SK-N-MC (cell line): ENCODE results near the gene ZNF8.

Experiments
- DNase-seq: peaks from one replicate; pipeline ENCODE4 v3.0.0-alpha.2; 2011; ENCODE audit warnings: low read depth, low spot score
- H3K27ac ChIP-seq: fragments of 200-600 bp; sonication (generic); 2 replicates; pipeline ENCODE4 v1.5.1; 2016; ENCODE audit warnings: mixed run types
- H3K36me3 ChIP-seq: fragments of 200-600 bp; sonication (generic); 2 replicates; pipeline ENCODE4 v1.6.1; 2017; ENCODE audit warnings: antibody characterized with exemption, low read length, mixed read lengths; ENCODE audit not compliant: insufficient read depth
- H3K4me3 ChIP-seq: fragments of 200-600 bp; sonication (generic); 2 replicates; pipeline ENCODE4 v1.5.1; 2016
- H3K9ac ChIP-seq: fragments of 200-600 bp; sonication (generic); 2 replicates; pipeline ENCODE4 v1.8.0; 2017; ENCODE audit warnings: mixed run types, mixed read lengths; ENCODE audit not compliant: insufficient read length
- H3K9me3 ChIP-seq: fragments of 200-600 bp; sonication (generic); 2 replicates; pipeline ENCODE4 v1.6.1; 2017; ENCODE audit warnings: low read depth, mild to moderate bottlenecking, antibody characterized with exemption, low read length, moderate library complexity, mixed read lengths
- EZH2 ChIP-seq: fragments of 200-600 bp; sonication (generic); IDR thresholded peaks from one replicate; pipeline ENCODE4 v1.6.1; 2017; ENCODE audit warnings: antibody characterized with exemption
- FOXP2 ChIP-seq: optimal IDR thresholded peaks from 2 replicates; pipeline ENCODE3; 2011; ENCODE audit warnings: mild to moderate bottlenecking, moderate library complexity; ENCODE audit not compliant: insufficient read depth; ENCODE audit errors: extremely low read length, control extremely low read depth
- POLR2AphosphoS5 ChIP-seq: IDR thresholded peaks from 2 replicates; pipeline ENCODE4 v1.6.1; 2012; ENCODE audit warnings: mild to moderate bottlenecking, low read depth, low read length, borderline replicate concordance

The ZNF8 gene

GRCh38 chr19:58279042-58279924 is 528 bp downstream of the ZNF8 start:
- peaks cover 39% of the 10 kb centered on the region for H3K9me3 ChIP-seq
- H3K9ac ChIP-seq: peak overlapping the region; percentile 92
- peak overlapping the region; percentile 89 for H3K4me3 ChIP-seq
- DNase-seq: no peak
- TF ChIP-seq FOXP2 (no peak), EZH2 (no peak), POLR2AphosphoS5 (no peak)
- peak overlapping the region; percentile 77; the same call in 1 of the 2 replicates for H3K27ac ChIP-seq
- H3K36me3 ChIP-seq: peaks cover 72% of the 10 kb centered on the region

GRCh38 chr19:58279925-58280316 is 1.2 kb downstream of the ZNF8 start:
- no peak for TF ChIP-seq POLR2AphosphoS5
- TF ChIP-seq EZH2: no peak
- no peak for TF ChIP-seq FOXP2
- H3K27ac ChIP-seq: no peak overlapping the region
- DNase-seq: no peak
- peak overlapping the region; percentile 89 for H3K4me3 ChIP-seq
- H3K36me3 ChIP-seq: peaks cover 72% of the 10 kb centered on the region
- H3K9ac ChIP-seq: no peak overlapping the region
- peaks cover 36% of the 10 kb centered on the region for H3K9me3 ChIP-seq

- TF ChIP-seq FOXP2 (no peak), EZH2 (no peak), POLR2AphosphoS5 (no peak)
- no peak for DNase-seq
- H3K36me3 ChIP-seq: peaks cover 94% of the 10 kb centered on the region
- H3K9ac ChIP-seq: no peak overlapping the region
- no peak overlapping the region for H3K4me3 ChIP-seq
- peaks cover 58% of the 10 kb centered on the region for H3K9me3 ChIP-seq
- no peak overlapping the region for H3K27ac ChIP-seq
Measured at GRCh38 chr19:58284199-58284598, 5.4 kb downstream of the ZNF8 start.

DNA sequence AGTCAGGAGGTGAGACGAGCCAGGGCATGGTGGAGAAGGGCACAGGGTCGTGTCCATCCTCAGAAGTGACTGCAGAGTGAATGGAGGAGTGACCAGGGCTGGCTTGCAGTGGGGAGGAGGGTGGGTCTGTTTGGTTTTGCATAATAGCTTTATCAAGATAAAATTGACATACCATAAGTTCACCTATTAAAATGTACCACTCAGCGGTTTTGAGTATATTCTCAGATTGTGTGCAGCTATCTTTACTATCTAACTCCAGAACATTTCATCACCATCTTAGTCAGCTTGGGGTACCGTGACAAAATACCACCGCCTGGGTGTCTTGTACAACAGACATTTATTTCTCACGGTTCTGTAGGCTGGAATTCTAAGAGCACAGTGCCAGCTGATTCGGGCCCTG is 13.2 kb downstream of the ZNF8 start:
- H3K27ac ChIP-seq: no peak overlapping the region
- peaks cover 53% of the 10 kb centered on the region; the same call in 1 of the 2 replicates for H3K9me3 ChIP-seq
- no peak overlapping the region for H3K4me3 ChIP-seq
- DNase-seq: no peak
- TF ChIP-seq POLR2AphosphoS5 (no peak), EZH2 (no peak), FOXP2 (no peak)
- H3K36me3 ChIP-seq: peaks cover 97% of the 10 kb centered on the region
- H3K9ac ChIP-seq: no peak overlapping the region

- Histone ChIP-seq H3K9me3 (peaks cover 43% of the 10 kb centered on the region; the same call in 1 of the 2 replicates), H3K27ac (no peak overlapping the region), H3K36me3 (peaks cover 94% of the 10 kb centered on the region), H3K9ac (no peak overlapping the region), H3K4me3 (no peak overlapping the region)
- no peak for DNase-seq
- no peak for TF ChIP-seq POLR2AphosphoS5
- TF ChIP-seq FOXP2: no peak
- TF ChIP-seq EZH2: no peak
Measured at GRCh38 chr19:58294743-58295374, 16.1 kb downstream of the ZNF8 start.

DNA sequence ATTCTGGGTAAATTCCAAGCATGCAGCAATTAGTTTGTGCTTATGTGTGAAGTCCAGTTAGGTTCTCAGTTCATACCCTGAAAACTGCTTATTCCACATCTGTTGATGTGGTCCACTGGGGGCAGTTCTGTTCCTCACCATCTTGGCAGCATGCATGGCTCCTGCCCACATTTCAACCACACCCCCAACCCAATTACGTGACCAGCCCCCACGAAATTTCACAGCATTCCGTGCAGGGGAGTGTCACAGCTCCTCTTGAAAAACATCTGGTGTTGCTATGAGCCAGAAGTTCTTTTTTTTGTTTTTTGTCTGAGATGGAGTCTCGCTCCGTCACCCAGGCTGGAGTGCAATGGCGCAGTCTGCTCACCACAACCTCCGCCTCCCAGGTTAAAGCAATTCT is 17.3 kb downstream of the ZNF8 start:
- H3K9me3 ChIP-seq: peaks cover 43% of the 10 kb centered on the region; the same call in 1 of the 2 replicates
- DNase-seq: no peak
- H3K4me3 ChIP-seq: no peak overlapping the region
- no peak for TF ChIP-seq EZH2
- TF ChIP-seq FOXP2: no peak
- no peak for TF ChIP-seq POLR2AphosphoS5
- H3K36me3 ChIP-seq: peaks cover 95% of the 10 kb centered on the region
- no peak overlapping the region for H3K27ac ChIP-seq
- H3K9ac ChIP-seq: no peak overlapping the region

DNA sequence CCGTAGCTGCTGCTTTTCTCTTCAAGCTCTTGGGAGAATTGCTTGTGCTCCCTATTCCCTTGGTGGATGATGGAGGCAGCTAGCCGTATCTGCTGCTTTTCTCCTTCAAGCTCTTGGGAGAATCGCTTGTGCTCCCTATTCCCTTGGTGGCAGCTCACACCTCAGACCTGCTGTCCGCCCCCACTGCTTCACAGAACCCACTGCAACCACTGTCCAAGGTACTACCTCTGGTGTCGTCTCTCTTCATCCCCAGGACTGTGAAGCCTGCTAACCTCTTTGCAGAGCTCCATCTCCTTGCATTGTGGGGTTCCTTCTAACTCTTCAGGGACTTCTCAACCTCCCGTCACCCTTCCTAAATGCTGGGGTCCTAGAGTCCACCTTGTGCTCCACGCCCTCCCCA is 21.9 kb downstream of the ZNF8 start:
- Histone ChIP-seq H3K9me3 (0 out of 2 replicates have a peak, but pooled peaks cover 5% of the 10 kb centered on the region), H3K27ac (no peak overlapping the region), H3K9ac (no peak overlapping the region), H3K4me3 (no peak overlapping the region), H3K36me3 (peaks cover 55% of the 10 kb centered on the region)
- TF ChIP-seq EZH2 (no peak), FOXP2 (no peak), POLR2AphosphoS5 (no peak)
- DNase-seq: no peak

GRCh38 chr19:58304255-58304654 is 25.5 kb downstream of the ZNF8 start:
- Histone ChIP-seq H3K9ac (peak overlapping the region; percentile 46), H3K9me3 (no peaks in the 10 kb centered on the region), H3K36me3 (peaks cover 52% of the 10 kb centered on the region), H3K4me3 (peak overlapping the region; percentile 97), H3K27ac (peak overlapping the region; percentile 78)
- no peak for TF ChIP-seq POLR2AphosphoS5
- TF ChIP-seq EZH2: no peak
- TF ChIP-seq FOXP2: no peak
- no peak for DNase-seq
